ENCODE measurements around the gene FOXK1.
"Not testable (repeated sequence)": the region's sequence is repeated elsewhere in the genome, so short reads cannot be mapped to it uniquely, and the experiment has no call there.

The FOXK1 gene

DNA sequence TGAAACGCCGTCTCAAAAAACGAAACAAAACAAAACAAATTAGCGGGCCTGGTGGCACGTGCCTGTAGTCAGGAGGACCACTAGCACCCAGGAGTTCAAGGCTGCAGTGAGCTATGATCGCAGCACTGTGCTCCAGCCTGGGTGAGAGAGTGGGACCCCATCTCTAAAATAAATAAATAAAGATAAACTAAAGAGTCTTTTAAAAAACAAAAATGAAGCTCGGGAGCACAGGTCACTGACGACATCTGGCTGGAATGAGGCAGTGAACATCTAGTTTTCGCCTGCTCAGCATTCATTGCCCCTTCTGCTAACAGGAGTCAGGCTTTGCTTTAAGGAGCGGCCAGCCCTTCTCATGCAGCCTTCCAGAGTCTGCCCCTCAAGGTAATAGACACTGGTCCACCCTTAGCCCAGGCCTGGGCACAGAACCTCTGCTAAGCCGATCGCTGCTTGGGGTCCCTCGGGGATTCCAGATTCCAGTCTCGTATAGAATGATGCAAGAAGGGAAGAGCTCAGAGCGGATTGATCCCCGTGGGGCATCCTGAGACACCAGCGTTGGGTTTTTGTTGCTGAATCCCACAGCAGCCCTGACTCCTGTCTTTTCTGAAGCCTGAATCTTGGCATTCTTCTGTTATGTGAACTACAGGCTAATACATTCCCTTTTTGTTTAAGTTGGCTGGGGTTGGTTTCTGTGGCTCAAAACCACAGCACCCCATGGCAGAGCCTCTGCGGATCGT, 14.2 kb upstream of the FOXK1 start:
- no peak for DNase-seq

DNA sequence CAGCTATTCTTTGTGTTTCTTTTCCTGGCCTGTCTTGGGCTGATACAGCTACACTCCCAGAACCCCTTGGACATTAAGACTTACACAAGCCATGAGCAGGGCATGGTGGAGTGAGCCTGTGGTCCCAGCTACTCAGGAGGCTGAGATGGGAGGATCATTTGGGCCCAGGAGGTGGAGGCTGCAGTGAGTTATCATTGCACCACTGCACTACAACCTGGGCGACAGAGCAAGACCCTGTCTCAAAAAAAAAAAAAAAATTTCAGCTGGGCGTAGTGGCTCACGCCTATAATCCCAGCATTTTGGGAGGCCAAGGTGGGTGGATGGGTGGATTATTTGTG, 13.6 kb upstream of the FOXK1 start:
- no peak for DNase-seq

DNA sequence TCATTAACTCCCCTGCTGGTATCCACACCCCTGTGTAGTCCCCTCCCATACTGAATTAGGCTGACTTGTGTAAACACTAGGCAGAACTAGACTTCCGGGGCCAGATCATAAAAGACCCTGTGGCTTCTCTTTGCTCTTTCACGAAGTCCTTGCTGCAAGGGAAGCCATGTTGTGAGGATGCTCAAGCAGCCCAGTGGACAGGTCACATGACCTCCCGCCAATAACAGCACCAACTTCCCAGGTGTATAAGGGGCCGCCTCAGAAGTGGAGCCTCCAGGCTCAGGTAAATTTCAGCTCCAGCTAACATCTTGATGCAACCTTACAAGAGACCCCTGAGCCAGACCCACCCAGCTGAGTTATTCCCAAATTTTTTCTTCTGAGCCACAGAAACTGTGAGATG, 11.3 kb upstream of the FOXK1 start:
- no peak for DNase-seq

DNA sequence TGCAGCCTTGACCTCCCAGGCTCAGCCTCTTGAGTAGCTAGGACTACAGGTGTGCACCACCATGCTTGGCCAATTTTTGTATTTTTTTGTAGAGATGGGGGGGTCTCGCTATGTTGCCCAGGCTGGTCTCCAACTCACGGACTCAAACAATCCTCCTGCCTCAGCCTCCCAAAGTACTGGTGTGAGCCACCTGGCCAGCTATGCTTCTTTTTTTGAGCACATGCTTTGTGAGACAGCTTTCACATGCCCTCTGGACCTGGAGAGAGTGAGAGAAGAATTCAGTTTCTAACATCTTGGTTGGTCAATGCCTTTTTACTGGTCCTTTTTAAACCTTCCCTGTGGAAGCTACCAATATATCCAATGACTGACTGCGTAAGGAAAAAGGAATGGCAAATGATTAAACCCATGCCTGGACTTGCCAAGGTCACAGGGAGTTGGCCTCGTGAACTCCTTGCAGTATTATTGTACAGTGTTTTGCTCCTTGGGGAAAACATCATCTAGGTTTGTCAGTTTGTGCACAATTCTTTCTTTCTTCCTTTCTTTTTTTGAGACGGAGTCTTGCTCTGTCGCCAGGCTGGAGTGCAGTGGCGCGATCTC, 6.2 kb upstream of the FOXK1 start:
- no peak for DNase-seq

DNA sequence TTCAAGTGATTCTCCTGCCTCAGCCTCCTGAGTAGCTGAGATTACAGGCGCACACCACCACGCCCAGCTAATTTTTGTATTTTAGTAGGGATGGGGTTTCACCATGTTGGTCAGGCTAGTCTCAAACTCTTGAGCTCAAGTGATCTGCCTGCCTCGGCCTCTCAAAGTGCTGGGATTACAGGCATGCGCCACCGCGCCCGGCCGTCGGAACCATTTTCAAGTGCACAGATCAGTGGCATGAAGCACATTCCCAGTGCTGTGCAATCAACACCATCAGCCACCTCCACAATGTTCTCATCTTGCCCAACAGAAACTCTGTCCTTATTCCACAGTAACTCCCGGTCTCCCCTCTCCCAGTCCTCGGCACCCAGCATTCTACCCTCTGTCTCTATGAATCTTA, 4.6 kb upstream of the FOXK1 start:
- not testable (repeated sequence) for DNase-seq

DNA sequence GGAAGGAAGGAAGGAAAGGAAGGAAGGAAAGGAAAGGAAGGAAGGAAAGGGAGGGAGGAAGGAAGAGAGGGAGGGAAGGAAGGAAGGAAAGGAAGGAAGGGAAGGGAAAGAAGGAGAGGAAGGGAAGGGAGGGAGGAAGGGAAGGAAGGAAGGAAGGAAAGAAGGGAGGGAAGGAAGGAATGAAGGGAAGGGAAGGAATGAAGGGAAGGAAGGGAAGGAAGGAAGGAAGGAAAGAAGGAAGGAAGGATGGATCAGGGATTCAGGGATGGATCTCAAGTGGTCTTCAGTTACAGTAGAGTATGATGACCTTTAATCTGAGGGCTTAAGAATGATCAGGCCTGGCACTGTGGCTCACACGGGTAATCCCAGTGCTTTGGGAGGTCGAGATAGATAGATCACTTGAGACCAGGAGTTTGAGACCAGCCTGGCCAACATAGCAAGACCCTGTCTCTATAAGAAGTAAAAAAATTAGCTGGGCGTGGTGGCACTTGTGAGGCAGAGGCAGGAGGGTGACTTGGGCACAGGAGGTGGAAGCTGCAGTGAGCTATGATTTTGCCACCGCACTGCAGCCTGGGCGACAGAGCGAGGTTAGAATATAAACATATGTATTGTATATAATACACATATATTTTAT, 760 bp upstream of the FOXK1 start:
- no peak for DNase-seq

DNA sequence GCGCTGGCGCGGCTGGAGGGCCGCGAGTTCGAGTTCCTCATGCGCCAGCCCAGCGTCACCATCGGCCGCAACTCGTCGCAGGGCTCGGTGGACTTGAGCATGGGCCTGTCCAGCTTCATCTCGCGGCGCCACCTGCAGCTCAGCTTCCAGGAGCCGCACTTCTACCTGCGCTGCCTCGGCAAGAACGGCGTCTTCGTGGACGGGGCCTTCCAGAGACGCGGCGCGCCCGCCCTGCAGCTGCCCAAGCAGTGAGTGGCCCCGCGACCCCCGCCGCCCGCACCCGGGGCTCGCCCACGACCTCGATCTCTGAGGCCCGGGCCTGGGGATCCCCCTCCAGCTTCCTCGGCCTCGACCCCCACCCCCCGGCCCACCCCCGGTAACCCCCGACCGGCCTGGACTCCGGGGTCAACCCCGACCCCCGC, 537 bp downstream of the FOXK1 start:
- DNase-seq, result peak in 1 of 2 experiments; percentile 3

DNA sequence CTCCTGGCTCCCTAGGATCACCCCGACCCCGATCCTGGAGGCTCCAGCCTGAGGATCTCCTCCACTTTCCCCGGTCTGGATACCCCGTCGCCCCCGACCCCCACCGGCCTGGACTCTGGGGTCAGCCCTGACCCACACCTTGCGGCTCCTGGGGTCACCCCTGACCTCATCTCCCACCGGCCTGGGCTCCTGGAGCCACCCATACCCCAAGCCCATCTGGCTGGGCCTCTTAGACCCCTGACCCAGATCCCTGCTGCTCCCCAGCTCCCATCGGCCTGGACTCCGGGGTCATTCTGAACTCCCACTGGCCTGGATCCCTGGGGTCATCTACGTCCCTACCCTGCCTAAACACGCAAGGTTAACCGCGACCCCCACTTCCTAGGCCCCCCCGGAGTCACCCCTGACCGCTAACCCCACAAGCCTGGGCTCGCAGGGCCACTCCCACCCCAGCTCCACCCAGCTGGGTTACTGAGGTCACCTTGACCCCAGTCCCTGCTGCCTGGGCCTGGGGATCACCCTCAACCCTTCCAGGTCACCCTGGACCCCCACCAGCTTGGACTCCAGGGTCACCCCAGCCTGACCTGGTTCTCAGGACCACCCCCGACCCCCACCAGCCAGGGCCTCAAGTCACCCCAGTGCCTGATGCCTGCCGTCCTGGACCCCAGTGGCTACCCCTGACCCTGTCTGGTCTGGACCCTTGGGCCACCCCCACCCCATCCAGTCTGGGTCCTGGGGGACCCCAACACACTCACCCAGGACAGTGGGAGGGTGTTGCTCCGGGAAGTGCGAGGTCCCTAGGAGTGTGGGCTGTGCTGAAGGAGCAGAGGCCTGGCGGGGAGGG, 1.2 kb downstream of the FOXK1 start:
- DNase-seq, result no peak

DNA sequence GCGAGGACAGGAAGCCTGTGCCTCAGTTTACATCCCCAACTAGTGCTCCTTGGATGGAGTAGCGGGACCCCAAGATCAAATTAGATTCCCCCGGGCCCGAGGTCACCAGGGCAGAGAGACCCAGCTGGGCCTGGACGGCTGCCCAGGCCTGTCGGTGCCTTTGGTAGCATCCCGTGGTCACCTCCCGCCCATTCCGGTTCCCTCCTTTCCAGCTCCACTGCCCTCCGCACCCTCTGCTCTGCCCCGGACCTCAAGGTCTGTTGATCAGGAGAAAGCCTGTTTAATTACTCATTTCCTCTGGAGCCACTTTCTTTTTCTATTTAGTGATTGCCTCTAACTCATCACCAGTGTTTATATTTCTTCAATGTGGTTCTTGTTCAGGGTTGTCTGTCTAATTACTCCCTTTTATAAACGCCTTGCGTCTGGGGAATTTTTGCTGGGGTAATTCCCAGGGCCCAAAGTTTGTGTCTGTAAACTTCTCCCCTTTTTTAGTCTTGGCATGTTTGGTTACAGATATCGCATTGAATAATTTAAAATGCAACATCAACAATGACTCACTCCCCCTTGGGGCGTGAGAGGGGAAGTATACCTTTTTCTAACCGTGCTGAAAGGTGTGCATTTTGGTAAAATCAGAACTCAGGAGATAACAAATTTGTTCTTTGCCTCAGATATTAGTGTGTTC, 1.9 kb downstream of the FOXK1 start:
- DNase-seq, result no peak

DNA sequence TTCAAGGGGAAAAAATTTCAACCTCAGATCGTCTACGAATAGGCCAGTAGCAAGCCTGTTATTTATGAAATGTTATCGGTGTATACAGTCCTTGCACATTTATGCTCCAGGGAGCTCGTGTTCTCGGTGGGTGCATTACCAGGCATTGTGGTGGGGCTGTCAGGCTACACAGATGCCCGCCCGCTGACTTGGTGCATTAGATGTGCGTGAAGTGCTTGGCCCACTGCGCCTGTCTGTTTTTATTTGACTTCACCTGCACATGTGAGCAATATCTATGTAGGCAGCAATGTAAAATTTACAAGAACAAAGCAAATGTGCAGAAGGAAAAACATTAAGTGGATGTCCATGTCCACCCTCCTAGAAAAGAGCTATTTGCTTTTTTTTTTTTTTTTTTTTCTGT, 2.8 kb downstream of the FOXK1 start:
- DNase-seq, result no peak

DNA sequence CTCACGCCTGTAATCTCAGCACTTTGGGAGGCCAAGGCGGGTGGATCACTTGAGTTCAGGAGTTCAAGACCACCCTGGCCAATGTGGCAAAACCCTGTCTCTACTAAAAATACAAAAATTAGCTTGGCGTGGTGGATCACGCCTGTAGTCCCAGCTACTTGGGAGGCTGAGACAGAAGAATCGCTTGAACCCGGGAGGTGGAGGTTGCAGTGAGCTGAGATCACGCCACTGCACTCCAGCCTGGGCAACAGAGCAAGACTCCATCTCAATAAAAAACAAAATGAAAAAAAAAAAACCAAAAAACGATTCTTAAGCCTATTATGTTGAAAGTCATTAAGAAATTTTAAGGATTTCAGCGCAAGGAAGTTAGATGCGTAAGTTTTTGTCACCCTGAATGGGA, 3.6 kb downstream of the FOXK1 start:
- not testable (repeated sequence) for DNase-seq

DNA sequence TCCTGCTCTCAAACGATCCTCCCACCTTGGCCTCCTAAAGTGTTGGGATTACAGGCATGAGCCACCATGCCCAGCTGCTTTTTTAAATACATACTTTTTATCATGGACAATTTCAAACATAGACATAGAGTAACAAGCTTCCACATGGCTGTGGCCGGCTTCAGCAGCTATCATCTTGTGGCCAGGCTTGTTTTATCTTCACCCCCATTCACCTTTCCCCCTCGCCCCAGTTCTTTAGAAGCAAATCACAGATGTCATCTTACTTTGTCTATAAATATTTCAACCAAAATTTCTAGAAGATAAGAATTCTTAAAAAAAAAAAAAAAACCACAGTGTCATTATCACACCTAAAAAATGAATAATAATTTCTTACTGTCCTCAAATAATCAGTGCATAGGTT, 5.9 kb downstream of the FOXK1 start:
- no peak for DNase-seq

DNA sequence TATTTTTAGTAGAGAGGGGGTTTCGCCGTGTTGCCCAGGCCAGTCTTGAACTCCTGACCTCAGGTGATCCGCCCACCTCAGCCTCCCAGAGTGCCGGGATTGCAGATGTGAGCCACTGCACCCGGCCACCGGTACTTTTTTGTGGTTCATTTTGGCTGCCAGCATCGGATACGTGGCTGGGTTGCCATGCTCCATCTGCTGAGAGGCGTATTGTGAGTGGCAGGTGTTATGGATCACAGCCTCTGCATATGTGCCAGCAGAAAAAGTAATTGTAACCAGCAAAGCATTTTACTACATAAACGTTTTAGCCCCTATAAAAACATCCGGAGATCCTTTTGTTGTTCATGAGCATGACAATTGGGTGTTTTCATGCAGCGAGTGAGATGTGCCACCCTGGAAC, 7.1 kb downstream of the FOXK1 start:
- no peak for DNase-seq

DNA sequence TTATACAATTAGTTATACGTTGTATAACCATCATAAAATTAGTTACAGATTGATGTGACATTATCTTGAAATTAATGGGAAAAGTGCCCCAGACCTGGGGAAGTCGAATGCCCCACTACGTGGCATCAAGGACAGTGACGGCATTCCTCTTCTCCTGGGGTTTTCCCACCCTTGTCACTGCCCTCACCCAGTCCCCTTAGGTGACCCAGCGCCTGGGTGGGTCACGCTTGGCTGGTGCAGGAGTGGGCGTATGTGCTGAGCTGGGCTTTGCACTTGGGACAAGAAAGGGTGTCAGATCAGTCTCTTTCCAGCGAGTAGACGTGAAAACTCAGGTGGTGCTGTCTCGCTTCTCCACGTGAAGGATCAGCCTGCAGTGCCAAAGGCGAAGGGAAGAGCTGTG, 7.6 kb downstream of the FOXK1 start:
- DNase-seq, result no peak

DNA sequence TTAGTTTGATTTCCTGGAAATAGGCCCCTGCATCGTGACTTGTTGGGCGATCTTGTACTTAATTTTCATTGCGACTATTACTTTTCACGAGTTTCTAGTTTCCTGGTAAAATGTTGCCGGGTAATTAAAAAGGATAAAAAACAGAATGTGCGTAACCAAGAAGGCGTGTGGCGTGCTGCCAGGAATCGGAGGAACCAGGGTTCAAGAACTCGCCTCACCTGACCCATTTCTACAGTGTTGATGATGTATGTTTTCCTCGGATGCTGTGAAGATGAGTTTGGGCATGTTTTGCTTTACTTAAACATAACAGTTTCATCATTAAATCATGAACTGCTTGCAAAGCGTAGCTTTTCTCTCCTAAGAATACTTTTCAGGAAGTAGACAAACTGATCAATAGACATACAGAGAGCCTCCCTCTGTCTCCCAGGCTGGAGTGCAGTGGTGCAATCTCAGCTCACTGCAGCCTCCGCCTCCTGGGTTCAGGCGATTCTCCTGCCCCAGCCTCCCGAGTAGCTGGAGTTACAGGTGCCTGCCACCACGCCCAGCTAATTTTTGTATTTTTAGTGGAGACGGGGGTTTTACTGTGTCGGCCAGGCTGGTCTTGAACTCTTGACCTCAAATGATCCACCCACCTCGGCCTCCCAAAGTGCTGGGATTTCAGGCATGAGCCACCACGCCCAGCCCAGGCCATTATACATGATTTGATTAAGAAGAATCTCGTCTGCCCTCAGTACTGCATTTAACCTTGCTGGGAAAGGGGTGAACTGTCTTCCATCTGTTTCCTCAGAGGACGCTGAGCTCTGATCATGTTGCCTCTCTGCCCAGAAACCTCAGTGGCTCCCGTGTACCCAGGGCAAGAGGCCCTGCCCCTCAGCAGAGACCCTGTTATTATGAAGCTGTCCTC, 9.1 kb downstream of the FOXK1 start:
- no peak for DNase-seq

DNA sequence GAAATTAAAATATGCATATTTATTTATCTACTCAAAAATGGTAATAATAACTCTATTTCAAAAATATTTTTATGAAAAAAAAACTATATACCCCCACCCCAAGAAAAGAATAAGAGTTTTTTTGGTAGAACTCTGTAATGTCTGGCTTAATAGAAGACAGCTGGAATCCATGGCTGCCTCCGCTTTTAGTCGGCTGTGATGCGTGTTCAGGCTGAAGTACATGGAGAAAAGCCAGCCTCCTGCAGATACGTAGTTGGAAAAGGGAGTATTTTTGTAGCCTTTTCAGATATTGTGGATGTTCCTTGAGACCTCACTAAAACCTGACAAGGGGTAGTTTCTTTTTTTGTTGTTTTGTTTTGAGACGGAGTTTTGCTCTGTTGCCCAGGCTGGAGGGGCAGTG, 10.0 kb downstream of the FOXK1 start:
- no peak for DNase-seq

DNA sequence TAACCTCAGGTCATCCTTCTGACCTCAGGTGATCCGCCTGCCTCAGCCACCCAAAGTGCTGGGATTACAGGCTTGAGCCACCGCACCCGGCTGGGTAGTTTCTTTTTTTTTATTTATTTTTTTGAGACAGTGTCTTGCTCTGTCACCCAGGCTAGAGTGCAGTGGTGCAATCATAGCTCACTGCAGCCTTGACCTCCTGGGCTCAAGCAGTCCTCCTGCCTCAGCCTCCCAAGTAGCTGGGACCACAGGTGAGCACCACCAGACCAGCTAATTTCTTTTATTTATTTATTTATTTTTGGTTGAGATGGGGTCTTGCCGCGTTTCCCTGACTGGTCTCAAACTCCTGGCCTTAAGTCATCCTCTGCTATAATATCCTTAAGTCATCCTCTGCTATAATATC, 10.5 kb downstream of the FOXK1 start:
- DNase-seq, result not testable (repeated sequence)

DNA sequence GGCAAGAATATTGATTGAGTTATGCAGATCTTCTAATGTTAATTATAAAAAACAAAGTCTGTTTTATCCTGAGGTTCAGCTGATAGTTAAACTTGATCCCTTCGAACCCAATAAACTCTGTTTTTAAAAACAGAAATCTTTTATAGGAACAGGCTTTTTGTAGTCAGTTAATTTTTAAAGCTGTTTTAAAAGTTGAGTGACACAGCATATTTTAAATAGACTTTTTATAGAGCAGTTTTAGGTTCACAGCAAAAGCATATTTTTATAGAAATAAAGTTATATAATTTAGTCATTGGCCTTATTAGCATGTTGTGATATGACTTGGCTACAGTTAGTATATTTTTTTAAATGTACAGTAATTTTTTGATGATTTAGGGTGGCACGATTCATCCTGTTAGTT, 11.1 kb downstream of the FOXK1 start:
- DNase-seq, result no peak

DNA sequence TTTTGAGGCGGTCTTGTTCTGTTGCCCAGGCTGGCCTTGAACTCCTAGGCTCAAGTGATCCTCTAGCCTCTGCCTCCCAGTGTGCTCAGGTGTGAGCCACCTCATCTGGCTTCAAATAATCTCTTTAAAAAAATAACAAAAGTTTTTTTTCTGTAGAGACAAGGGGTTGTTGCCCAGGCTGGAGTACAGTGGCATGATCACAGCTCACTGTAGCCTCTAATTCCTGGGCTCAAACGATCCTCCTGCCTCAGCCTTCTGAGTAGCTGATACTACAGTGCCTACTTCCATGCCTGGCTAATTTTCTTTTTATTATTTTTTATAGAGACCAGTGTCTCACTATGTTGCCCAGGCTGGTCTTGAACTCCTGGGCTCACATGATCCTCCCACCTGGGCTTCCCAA, 11.7 kb downstream of the FOXK1 start:
- no peak for DNase-seq

DNA sequence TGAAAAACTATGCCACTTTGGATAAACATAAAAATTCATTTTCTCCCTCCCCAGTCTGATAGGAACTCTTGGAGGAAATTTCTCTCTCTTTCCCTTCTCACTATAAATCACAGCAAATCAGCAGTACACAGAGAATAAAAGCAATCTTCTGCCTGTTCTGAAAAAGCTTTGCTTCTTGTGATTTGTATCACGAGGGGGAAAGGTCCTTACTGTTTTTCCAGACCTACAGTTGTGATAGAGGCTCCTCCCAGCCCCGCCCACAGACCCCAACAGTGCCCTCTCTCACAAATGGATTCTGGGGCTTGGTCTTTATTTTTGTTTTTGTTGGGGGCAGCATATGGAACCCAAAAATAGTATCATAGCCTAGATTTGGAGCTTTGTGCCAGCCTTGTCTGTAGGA, 12.2 kb downstream of the FOXK1 start:
- no peak for DNase-seq

DNA sequence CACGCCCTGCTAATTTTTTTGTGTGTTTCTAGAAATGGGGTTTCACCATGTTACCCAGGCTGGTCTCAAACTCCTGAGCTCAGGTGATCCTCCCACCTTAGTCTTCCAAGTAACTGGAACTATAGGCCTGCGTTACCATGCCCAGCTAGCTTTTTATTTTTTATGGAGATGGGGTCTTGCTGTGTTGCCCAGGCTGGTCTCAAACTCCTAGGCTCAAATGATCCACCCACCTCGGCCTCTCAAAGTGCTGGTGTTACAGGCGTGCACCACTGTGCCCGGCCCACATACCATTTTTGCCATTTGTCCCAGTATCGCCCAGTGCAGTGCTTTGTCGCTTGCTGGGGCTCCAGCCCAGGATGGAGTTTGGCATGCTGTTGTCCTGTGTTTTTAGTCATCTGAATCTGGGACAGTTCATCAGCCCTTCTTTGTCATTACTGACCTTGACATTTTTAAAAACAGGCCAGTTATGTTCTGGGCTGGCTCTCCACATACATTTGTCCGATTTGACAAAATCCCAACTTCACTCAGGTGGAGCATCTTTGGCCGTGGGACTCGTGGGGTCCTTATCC, 16.7 kb downstream of the FOXK1 start:
- DNase-seq, result no peak

DNA sequence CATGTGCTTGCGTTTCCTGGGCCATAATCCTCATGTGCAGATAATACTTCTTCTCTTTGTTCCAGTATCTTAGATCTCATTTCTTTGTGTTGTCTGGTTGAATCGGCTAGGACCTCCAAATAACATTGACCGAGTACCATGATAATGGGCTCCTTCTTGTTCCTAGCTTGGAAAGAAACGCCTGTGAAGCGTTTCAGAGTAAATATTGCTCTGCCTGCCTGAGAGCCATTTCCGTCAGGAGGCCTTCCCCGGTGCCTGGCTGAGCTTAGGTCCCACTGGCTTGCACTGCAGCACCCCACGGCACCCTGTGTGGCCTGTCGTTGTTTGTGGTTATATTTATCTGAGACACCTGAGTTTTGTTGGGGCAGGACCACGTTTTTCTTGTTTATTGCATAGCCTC, 17.7 kb downstream of the FOXK1 start:
- DNase-seq, result no peak

All from NCI-H524 (cell line).